Right atrium auricular region (tissue), 2 donors: ENCODE measurements around the gene DUOXA1. TPM values are rescaled to one million over a fixed set of nuclear protein-coding genes. Genes with fewer than 3 reads are reported as not detected.

Experiments used
- DNase-seq: peaks from one replicate; pipeline ENCODE4 v3.0.0-alpha.2; 2019; ENCODE audit warnings: low spot score
- H3K27ac ChIP-seq, 2 donors: fragments of 200-600 bp; sonication (generic); 1 replicate in 1 of 2; 2 replicates in 1 of 2; pipeline ENCODE4 v1.5.1; 2016 to 2019
- H3K27me3 ChIP-seq, 2 donors: fragments of 200-600 bp; sonication (generic); one replicate each; pipeline versions ENCODE4 v1.5.1 to v1.6.0; 2017 to 2019
- H3K36me3 ChIP-seq: fragments of 200-600 bp; sonication (generic); one replicate; pipeline ENCODE4 v1.5.1; 2016
- H3K4me1 ChIP-seq, 2 donors: fragments of 200-600 bp; sonication (generic); one replicate each; pipeline versions ENCODE4 v1.5.1 to v1.6.0; 2017 to 2019
- H3K4me3 ChIP-seq, 2 donors: fragments of 200-600 bp; sonication (generic); 1 replicate in 1 of 2; 2 replicates in 1 of 2; pipeline ENCODE4 v1.5.1; 2017 to 2019; ENCODE audit warnings: mild to moderate bottlenecking in 1 of 2, moderate library complexity in 1 of 2
- H3K9me3 ChIP-seq, 2 donors: fragments of 200-600 bp; sonication (generic); one replicate each; pipeline ENCODE4 v1.5.1; 2019
- CTCF ChIP-seq, 2 donors: fragments of 200-600 bp; sonication (generic); IDR thresholded peaks; one replicate each; pipeline ENCODE4 v1.5.1; 2019; ENCODE audit warnings: antibody characterized with exemption in 2 of 2
- total RNA-seq, 2 donors: library from RNA; depleted of rRNA; stranded (reverse); fragments of >200 nt; gene quantifications; one replicate each; pipeline ENCODE4 v1.1.0, GENCODE V29; 2016

DUOXA1 gene
- total RNA-seq, 2 donors from 2014 or later = 0.41 to 2.7 TPM

GRCh38 chr15:45121020-45121419 is 8.7 kb downstream of the DUOXA1 start:
- Histone ChIP-seq H3K27ac (no peak overlapping the region), H3K36me3 (no peaks in the 10 kb centered on the region), H3K4me3 (no peak overlapping the region), H3K27me3 (peaks cover 0 to 14% of the 10 kb centered on the region in 2 donors), H3K9me3 (no peaks in the 10 kb centered on the region), H3K4me1 (peaks cover 0 to 16% of the 10 kb centered on the region in 2 donors)
- no peak for DNase-seq
- TF ChIP-seq CTCF (IDR thresholded peaks at IDR 0.05) = no peak

DNA sequence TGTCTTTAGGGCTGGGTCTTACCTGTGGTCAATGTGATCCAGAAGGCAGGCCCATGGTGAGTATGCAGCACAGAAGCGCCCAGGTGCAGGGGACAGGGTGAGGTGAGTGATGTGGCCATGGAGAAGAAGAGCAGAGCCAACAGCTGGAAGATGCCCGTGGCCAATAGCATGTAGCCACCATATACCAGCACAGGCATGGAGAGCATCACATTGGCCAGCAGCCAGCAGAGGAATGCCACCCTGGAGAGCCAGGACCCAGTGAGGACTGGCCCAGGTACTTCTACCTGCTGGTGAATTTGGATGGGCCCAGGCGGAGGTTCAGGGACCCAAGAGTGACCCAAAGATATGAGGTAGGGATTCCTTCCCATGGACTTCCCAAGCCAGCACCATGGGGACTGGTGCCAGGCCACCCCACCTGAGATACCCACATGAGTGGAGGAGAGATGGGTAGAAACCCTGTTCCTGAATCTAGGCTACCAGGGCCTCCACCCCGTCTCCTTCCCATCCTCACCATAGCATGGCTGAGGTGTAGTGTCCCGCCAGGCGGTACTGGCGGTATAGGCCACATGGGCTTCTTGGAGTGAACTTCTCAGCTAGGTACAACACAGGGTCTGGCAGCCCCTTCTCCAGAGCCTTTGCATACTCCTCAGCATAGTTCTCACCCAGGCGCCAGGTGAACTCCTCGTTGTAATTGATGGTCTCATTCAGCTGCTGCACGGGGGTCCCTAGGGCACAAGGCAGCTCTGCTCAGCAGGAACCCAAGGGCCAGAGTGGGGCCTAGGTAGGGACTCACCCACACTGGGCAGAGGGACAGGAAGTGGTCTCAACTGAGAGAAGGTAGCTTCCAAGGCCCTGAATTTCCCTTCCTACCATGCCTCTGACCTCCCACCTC is 9.4 kb downstream of the DUOXA1 start:
- DNase-seq = no peak
- TF ChIP-seq CTCF (IDR thresholded peaks at IDR 0.05) = no peak
- H3K4me1 ChIP-seq = peaks cover 0 to 16% of the 10 kb centered on the region in 2 donors
- no peak overlapping the region for H3K4me3 ChIP-seq
- peaks cover under 1 to 18% of the 10 kb centered on the region in 2 donors for H3K27me3 ChIP-seq
- no peak overlapping the region for H3K27ac ChIP-seq
- no peaks in the 10 kb centered on the region for H3K9me3 ChIP-seq
- no peaks in the 10 kb centered on the region for H3K36me3 ChIP-seq

DNA sequence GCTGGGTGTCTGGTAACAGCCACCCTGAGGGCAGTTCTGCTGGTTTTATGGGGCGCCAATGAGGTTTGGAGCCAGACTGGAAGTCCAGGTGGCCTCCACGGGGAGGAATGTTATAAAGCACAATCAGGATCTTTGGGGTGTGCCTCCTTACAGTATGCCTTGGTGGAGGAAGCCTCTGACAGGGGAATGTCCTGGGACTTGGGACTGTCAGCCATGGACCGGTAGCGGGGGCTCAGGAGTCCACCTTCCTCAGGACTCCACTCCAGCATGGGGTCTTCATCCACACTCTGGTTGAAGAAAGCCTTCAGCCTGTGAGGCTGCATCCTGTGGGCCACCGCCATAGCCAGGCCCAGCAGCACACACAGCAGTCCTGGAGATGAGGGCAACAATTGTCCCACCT is 10.7 kb downstream of the DUOXA1 start:
- H3K36me3 ChIP-seq = no peaks in the 10 kb centered on the region
- H3K4me1 ChIP-seq = peaks cover 0 to 23% of the 10 kb centered on the region in 2 donors
- H3K9me3 ChIP-seq = no peaks in the 10 kb centered on the region
- no peak for TF ChIP-seq CTCF (IDR thresholded peaks at IDR 0.05)
- peaks cover 10 to 18% of the 10 kb centered on the region in 2 donors for H3K27me3 ChIP-seq
- H3K27ac ChIP-seq = no peak overlapping the region
- no peak overlapping the region for H3K4me3 ChIP-seq
- no peak for DNase-seq

DNA sequence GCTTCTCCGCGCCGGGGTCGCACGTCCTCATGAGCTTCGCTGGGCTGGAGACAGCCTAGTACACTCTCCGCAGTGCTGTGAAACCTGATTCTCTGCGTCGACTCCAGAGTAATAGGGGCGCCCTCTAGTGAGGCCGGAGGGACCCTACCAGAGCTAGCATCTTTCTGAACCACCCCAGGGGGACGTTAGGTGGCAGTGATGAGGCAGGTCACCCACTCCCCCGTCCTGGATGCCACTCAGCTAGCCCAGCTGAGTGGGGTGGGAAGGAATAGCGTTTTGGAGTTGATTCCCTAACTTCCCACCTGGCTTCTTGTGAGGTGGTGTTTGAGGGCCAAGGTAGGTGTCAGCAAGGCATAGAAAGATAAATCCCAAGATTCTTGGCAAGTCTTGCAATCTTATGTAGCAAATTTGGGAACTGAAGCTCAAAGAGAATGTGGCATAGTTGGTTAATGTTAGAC is 11.5 kb downstream of the DUOXA1 start:
- Histone ChIP-seq H3K4me1 (peaks cover 0 to 26% of the 10 kb centered on the region in 2 donors), H3K36me3 (no peaks in the 10 kb centered on the region), H3K9me3 (no peaks in the 10 kb centered on the region), H3K27ac (no peak overlapping the region), H3K4me3 (peak overlapping the region; percentile 16 to 32), H3K27me3 (peaks cover 15 to 18% of the 10 kb centered on the region in 2 donors)
- TF ChIP-seq CTCF (IDR thresholded peaks at IDR 0.05) = peak; percentile 96 to 97
- peak; percentile 87 for DNase-seq

GRCh38 chr15:45117308-45118130 is 12.2 kb downstream of the DUOXA1 start:
- H3K4me1 ChIP-seq = peaks cover 0 to 32% of the 10 kb centered on the region in 2 donors
- H3K27ac ChIP-seq = no peak overlapping the region
- no peak for TF ChIP-seq CTCF (IDR thresholded peaks at IDR 0.05)
- no peaks in the 10 kb centered on the region for H3K9me3 ChIP-seq
- H3K4me3 ChIP-seq = peak overlapping the region; percentile 16 to 32
- H3K27me3 ChIP-seq = peaks cover 17 to 20% of the 10 kb centered on the region in 2 donors
- H3K36me3 ChIP-seq = no peaks in the 10 kb centered on the region
- DNase-seq = no peak
